KMS-11 (cell line): ENCODE measurements around the gene MED13L.
A peak's percentile ranks its signal among the peaks of the same experiment; 100 is the strongest.

ENCODE experiments used
- H2AFZ ChIP-seq: fragments of 200-600 bp; sonication (generic); 2 replicates; pipeline ENCODE4 v1.6.1; 2016; ENCODE audit warnings: antibody characterized with exemption, mixed run types, low read depth
- H3K27ac ChIP-seq: fragments of 200-600 bp; sonication (generic); 2 replicates; pipeline ENCODE4 v1.6.1; 2016; ENCODE audit warnings: mild to moderate bottlenecking, mixed run types
- H3K27me3 ChIP-seq: fragments of 200-600 bp; sonication (generic); 2 replicates; pipeline ENCODE4 v1.6.1; 2017; ENCODE audit warnings: mild to moderate bottlenecking, low read depth, mixed run types, moderate library complexity; ENCODE audit not compliant: insufficient read depth
- H3K36me3 ChIP-seq: fragments of 200-600 bp; sonication (generic); 2 replicates; pipeline ENCODE4 v1.6.1; 2017; ENCODE audit warnings: mild to moderate bottlenecking, mixed run types; ENCODE audit not compliant: insufficient read depth
- H3K4me1 ChIP-seq: fragments of 200-600 bp; sonication (generic); 2 replicates; pipeline ENCODE4 v1.6.1; 2016; ENCODE audit warnings: mild to moderate bottlenecking, low read depth, mixed run types; ENCODE audit not compliant: poor library complexity, severe bottlenecking
- H3K4me2 ChIP-seq: fragments of 200-600 bp; sonication (generic); 2 replicates; pipeline ENCODE4 v1.7.0; 2016; ENCODE audit warnings: mild to moderate bottlenecking, mixed run types
- H3K4me3 ChIP-seq: fragments of 200-600 bp; sonication (generic); IDR thresholded peaks from 2 replicates; pipeline ENCODE4 v1.6.1; 2017; ENCODE audit warnings: low read depth, low read length, mixed read lengths; ENCODE audit not compliant: insufficient read depth
- H3K79me2 ChIP-seq: fragments of 200-600 bp; sonication (generic); 2 replicates; pipeline ENCODE4 v1.6.1; 2016; ENCODE audit warnings: low read depth, mixed run types; ENCODE audit not compliant: insufficient read depth
- H3K9ac ChIP-seq: fragments of 200-600 bp; sonication (generic); 2 replicates; pipeline ENCODE4 v1.6.1; 2016; ENCODE audit warnings: mild to moderate bottlenecking, mixed run types
- H4K20me1 ChIP-seq: fragments of 200-600 bp; sonication (generic); 2 replicates; pipeline ENCODE4 v1.6.1; 2016; ENCODE audit warnings: mild to moderate bottlenecking, mixed run types; ENCODE audit not compliant: insufficient read depth
- CTCF ChIP-seq: fragments of 200-600 bp; sonication (generic); conservative IDR thresholded peaks from 2 replicates; pipeline ENCODE4 v1.6.1; 2017; ENCODE audit warnings: low read depth, mild to moderate bottlenecking, antibody characterized with exemption, low read length, moderate library complexity, mixed read lengths

The MED13L gene

GRCh38 chr12:115916910-115917668 is 360.4 kb downstream of the MED13L start:
- no peak overlapping the region for H2AFZ ChIP-seq
- H3K4me2 ChIP-seq = no peak overlapping the region
- H3K9ac ChIP-seq = no peak overlapping the region
- H3K4me1 ChIP-seq = no peaks in the 10 kb centered on the region
- no peaks in the 10 kb centered on the region for H4K20me1 ChIP-seq
- no peak overlapping the region for H3K27ac ChIP-seq
- H3K79me2 ChIP-seq = no peaks in the 10 kb centered on the region
- peak; percentile 78 for TF ChIP-seq CTCF
- H3K4me3 ChIP-seq = no peak overlapping the region
- H3K27me3 ChIP-seq = no peaks in the 10 kb centered on the region
- H3K36me3 ChIP-seq = no peaks in the 10 kb centered on the region

- Histone ChIP-seq H3K4me3 (no peak overlapping the region), H3K27ac (no peak overlapping the region), H3K9ac (no peak overlapping the region), H3K27me3 (no peaks in the 10 kb centered on the region), H3K4me1 (no peaks in the 10 kb centered on the region), H3K79me2 (no peaks in the 10 kb centered on the region), H2AFZ (no peak overlapping the region), H4K20me1 (no peaks in the 10 kb centered on the region), H3K4me2 (no peak overlapping the region), H3K36me3 (no peaks in the 10 kb centered on the region)
- TF ChIP-seq CTCF = no peak
Measured at GRCh38 chr12:115914122-115914521, 363.4 kb downstream of the MED13L start.

GRCh38 chr12:115912440-115912839 is 365.1 kb downstream of the MED13L start:
- no peaks in the 10 kb centered on the region for H3K27me3 ChIP-seq
- H3K4me1 ChIP-seq = no peaks in the 10 kb centered on the region
- H3K9ac ChIP-seq = no peak overlapping the region
- no peak overlapping the region for H3K4me3 ChIP-seq
- TF ChIP-seq CTCF = no peak
- H3K36me3 ChIP-seq = no peaks in the 10 kb centered on the region
- H4K20me1 ChIP-seq = no peaks in the 10 kb centered on the region
- H3K79me2 ChIP-seq = no peaks in the 10 kb centered on the region
- no peak overlapping the region for H2AFZ ChIP-seq
- H3K4me2 ChIP-seq = no peak overlapping the region
- H3K27ac ChIP-seq = no peak overlapping the region

GRCh38 chr12:115911360-115911759 is 366.1 kb downstream of the MED13L start:
- no peaks in the 10 kb centered on the region for H3K4me1 ChIP-seq
- TF ChIP-seq CTCF = no peak
- no peak overlapping the region for H3K4me2 ChIP-seq
- H3K9ac ChIP-seq = no peak overlapping the region
- H3K27ac ChIP-seq = no peak overlapping the region
- H4K20me1 ChIP-seq = no peaks in the 10 kb centered on the region
- no peak overlapping the region for H3K4me3 ChIP-seq
- no peaks in the 10 kb centered on the region for H3K36me3 ChIP-seq
- H3K27me3 ChIP-seq = no peaks in the 10 kb centered on the region
- H2AFZ ChIP-seq = no peak overlapping the region
- H3K79me2 ChIP-seq = no peaks in the 10 kb centered on the region
